Adipose tissue (tissue), 3 donors: Measurements from ENCODE around the gene TMEM97. TPM values are rescaled to one million over a fixed set of nuclear protein-coding genes. Genes with fewer than 3 reads are reported as not detected.
"Not testable (repeated sequence)": the region's sequence is repeated elsewhere in the genome, so short reads cannot be mapped to it uniquely, and the experiment has no call there.

ENCODE experiments used
- H3K27ac ChIP-seq: one replicate; pipeline ENCODE4 v1.5.1; 2013; ENCODE audit warnings: low read depth, low read length
- WGBS, 3 donors: extraction: QIAGEN DNeasy Blood & Tissue Kit; methylation state at CpG; one replicate each; pipeline ENCODE4 v1.1.7; 2013; 5-methylcytosine and 5-hydroxymethylcytosine counted together
- polyA plus RNA-seq, 3 donors: library from polyadenylated mRNA; stranded (reverse); fragments of 200-250 nt; gene quantifications; one replicate each; pipeline ENCODE4 v1.2.3, GENCODE V29; 2013
- donor health status: healthy with polysubstance abuse.
- donor health status: Bipolar disorder and iron deficiency.
- donor health status: healthy.

Gene TMEM97
- polyA plus RNA-seq, result 10 to 100 TPM in 1 of 3 donors, 1 to 10 TPM in 2; 3.6 to 56.1 (median 4.9) TPM

GRCh38 chr17:28318759-28319597 is at the start of gene TMEM97:
TSS of gene TMEM97 (plus strand) at chr17:28319200. CDS start at chr17:28319240, 40 bp downstream.
- no peak within 1 kb of the TSS for H3K27ac ChIP-seq
- WGBS, 3 donors, result 0 to 1% (median 0%) methylated on average over 70 to 72 of the region's 72 CpGs

GRCh38 chr17:28270055-28270454 is 48.9 kb upstream of the TMEM97 start:
- no peak overlapping the region for H3K27ac ChIP-seq
- WGBS, 3 donors, result 80 to 85% (median 85%) methylated on average over 2 of the region's 2 CpGs

- 80 to 93% (median 88%) methylated on average over 1 of the region's 1 CpG for WGBS, 3 donors
These were observed 48.1 kb upstream of the TMEM97 start for GRCh38 chr17:28270926-28271325.

GRCh38 chr17:28271431-28271830 is 47.6 kb upstream of the TMEM97 start:
- H3K27ac ChIP-seq, result no peak overlapping the region
- 86 to 94% (median 90%) methylated on average over 3 of the region's 3 CpGs for WGBS, 3 donors

More at GRCh38 chr17:28270926-28271325, 48.1 kb upstream of the TMEM97 start:
- no peak overlapping the region for H3K27ac ChIP-seq

GRCh38 chr17:28272166-28272565 is 46.8 kb upstream of the TMEM97 start:
- no peak overlapping the region for H3K27ac ChIP-seq
- 64 to 73% (median 68%) methylated on average over 2 of the region's 2 CpGs for WGBS, 3 donors

GRCh38 chr17:28273341-28273740 is 45.7 kb upstream of the TMEM97 start:
- not testable (repeated sequence) for H3K27ac ChIP-seq
- 74 to 84% (median 79%) methylated on average over 5 of the region's 5 CpGs for WGBS, 3 donors

GRCh38 chr17:28274591-28275265 is 44.3 kb upstream of the TMEM97 start:
- 67 to 82% (median 73%) methylated on average over 9 of the region's 9 CpGs for WGBS, 3 donors
- H3K27ac ChIP-seq, result no peak overlapping the region

GRCh38 chr17:28276011-28276410 is 43.0 kb upstream of the TMEM97 start:
- no peak overlapping the region for H3K27ac ChIP-seq
- WGBS, 3 donors, result 44 to 91% (median 89%) methylated on average over 6 of the region's 6 CpGs

GRCh38 chr17:28279411-28279810 is 39.6 kb upstream of the TMEM97 start:
- 75 to 78% (median 77%) methylated on average over 6 of the region's 6 CpGs for WGBS, 3 donors
- no peak overlapping the region for H3K27ac ChIP-seq

- 82 to 85% (median 83%) methylated on average over 3 of the region's 3 CpGs for WGBS, 3 donors
These were observed 38.2 kb upstream of the TMEM97 start for GRCh38 chr17:28280826-28281225.

GRCh38 chr17:28282596-28282995 is 36.4 kb upstream of the TMEM97 start:
- 71 to 80% (median 75%) methylated on average over 7 of the region's 7 CpGs for WGBS, 3 donors
- H3K27ac ChIP-seq, result no peak overlapping the region

More at GRCh38 chr17:28280826-28281225, 38.2 kb upstream of the TMEM97 start:
- no peak overlapping the region for H3K27ac ChIP-seq

GRCh38 chr17:28285965-28286364 is 33.0 kb upstream of the TMEM97 start:
- WGBS, 3 donors, result 50 to 74% (median 70%) methylated on average over 2 of the region's 2 CpGs
- H3K27ac ChIP-seq, result no peak overlapping the region

GRCh38 chr17:28290703-28291102 is 28.3 kb upstream of the TMEM97 start:
- no peak overlapping the region for H3K27ac ChIP-seq
- WGBS, 3 donors, result 22 to 74% (median 66%) methylated on average over 2 of the region's 2 CpGs

- no peak overlapping the region for H3K27ac ChIP-seq
- 19 to 85% (median 80%) methylated on average over 1 of the region's 1 CpG for WGBS, 3 donors
These were observed 27.1 kb upstream of the TMEM97 start for GRCh38 chr17:28291780-28292330.

- 76 to 83% (median 82%) methylated on average over 12 of the region's 12 CpGs for WGBS, 3 donors
- not testable (repeated sequence) for H3K27ac ChIP-seq
These were observed 26.1 kb upstream of the TMEM97 start for GRCh38 chr17:28292878-28293277.

GRCh38 chr17:28293994-28294393 is 25.0 kb upstream of the TMEM97 start:
- WGBS, 3 donors, result 54 to 100% (median 66%) methylated on average over 6 of the region's 6 CpGs

GRCh38 chr17:28295677-28296578 is 23.1 kb upstream of the TMEM97 start:
- 46 to 74% (median 68%) methylated on average over 3 of the region's 3 CpGs for WGBS, 3 donors
- H3K27ac ChIP-seq, result no peak overlapping the region

More at GRCh38 chr17:28293994-28294393, 25.0 kb upstream of the TMEM97 start:
- no peak overlapping the region for H3K27ac ChIP-seq

- no peak overlapping the region for H3K27ac ChIP-seq
- 52 to 86% (median 80%) methylated on average over 3 of the region's 3 CpGs for WGBS, 3 donors
These were observed 20.6 kb upstream of the TMEM97 start for GRCh38 chr17:28298449-28298848.
